Neural cell (in vitro differentiated cells): ENCODE results near the gene ENTPD3. TPM values are rescaled to one million over a fixed set of nuclear protein-coding genes. Genes with fewer than 3 reads are reported as not detected.
"Not testable (repeated sequence)": the region's sequence is repeated elsewhere in the genome, so short reads cannot be mapped to it uniquely, and the experiment has no call there.

ENCODE experiments used
- H2AFZ ChIP-seq: fragments of 200-600, 300-800 bp; sonication (generic), shearing (Covaris generic); 2 replicates; pipeline ENCODE4 v1.6.0; 2014; ENCODE audit warnings: low read depth, mild to moderate bottlenecking, antibody characterized with exemption, low read length, moderate library complexity
- H3F3A ChIP-seq: fragments of 200-600 bp; shearing (Covaris generic); 2 replicates; pipeline ENCODE4 v1.6.1; 2016; ENCODE audit warnings: mild to moderate bottlenecking, moderate library complexity, mixed read lengths, antibody characterized with exemption, low read length; ENCODE audit not compliant: insufficient read depth, poor library complexity, severe bottlenecking
- H3K27ac ChIP-seq: fragments of 200-600, 300-800 bp; sonication (generic), shearing (Covaris generic); 2 replicates; pipeline ENCODE4 v1.5.1; 2014; ENCODE audit warnings: mild to moderate bottlenecking, low read length, moderate library complexity
- H3K27me3 ChIP-seq: fragments of 300-800, 200-600 bp; sonication (generic), shearing (Covaris generic); 2 replicates; pipeline ENCODE4 v1.6.0; 2014; ENCODE audit warnings: mild to moderate bottlenecking, low read depth, low read length, moderate library complexity; ENCODE audit not compliant: insufficient read depth
- H3K36me3 ChIP-seq: fragments of 300-800, 200-600 bp; sonication (generic), shearing (Covaris generic); 2 replicates; pipeline ENCODE4 v1.5.1; 2014; ENCODE audit warnings: mild to moderate bottlenecking, antibody characterized with exemption, low read length, moderate library complexity; ENCODE audit not compliant: insufficient read depth
- H3K4me2 ChIP-seq: fragments of 300-800, 200-600 bp; sonication (generic), shearing (Covaris generic); 2 replicates; pipeline ENCODE4 v1.6.0; 2014; ENCODE audit warnings: mild to moderate bottlenecking, low read length
- H3K4me3 ChIP-seq: fragments of 300-800, 200-600 bp; sonication (generic), shearing (Covaris generic); 2 replicates; pipeline ENCODE4 v1.5.1; 2014; ENCODE audit warnings: mild to moderate bottlenecking, low read length, moderate library complexity
- H3K79me2 ChIP-seq: fragments of 200-600 bp; shearing (Covaris generic); replicated peaks from 2 replicates; pipeline ENCODE4 v1.6.0; 2014; ENCODE audit warnings: mild to moderate bottlenecking, low read length, moderate library complexity; ENCODE audit not compliant: insufficient read depth
- H3K9ac ChIP-seq: fragments of 300-800, 200-600 bp; sonication (generic), shearing (Covaris generic); 2 replicates; pipeline ENCODE4 v1.6.1; 2016; ENCODE audit warnings: mild to moderate bottlenecking, low read length, mixed read lengths
- H3K9me2 ChIP-seq: fragments of 200-600 bp; shearing (Covaris generic); 2 replicates; pipeline ENCODE4 v1.6.1; 2016; ENCODE audit warnings: mild to moderate bottlenecking, low read length, mixed read lengths; ENCODE audit not compliant: insufficient read depth
- H3K9me3 ChIP-seq: fragments of 200-600, 300-800 bp; sonication (generic), shearing (Covaris generic); 2 replicates; pipeline ENCODE4 v1.6.1; 2016; ENCODE audit warnings: mild to moderate bottlenecking, mixed run types, low read length, moderate library complexity, mixed read lengths
- H4K20me1 ChIP-seq: fragments of 200-600 bp; shearing (Covaris generic); 2 replicates; pipeline ENCODE4 v1.6.1; 2016; ENCODE audit warnings: mild to moderate bottlenecking, mixed run types; ENCODE audit not compliant: insufficient read depth
- EP300 ChIP-seq: fragments of 450-650 bp; conservative IDR thresholded peaks from 2 replicates; pipeline ENCODE4 v1.6.1; 2014; ENCODE audit warnings: antibody characterized with exemption, mild to moderate bottlenecking, moderate library complexity; ENCODE audit not compliant: poor library complexity, severe bottlenecking
- EZH2 ChIP-seq: fragments of 200-600, 300-800 bp; shearing (Covaris generic), sonication (generic); IDR thresholded peaks from 2 replicates; pipeline ENCODE4 v1.6.1; 2014; ENCODE audit warnings: antibody characterized with exemption, low read length, borderline replicate concordance, mild to moderate bottlenecking; ENCODE audit not compliant: insufficient read depth, poor library complexity, severe bottlenecking
- MXI1 ChIP-seq: fragments of 450-650 bp; conservative IDR thresholded peaks from 2 replicates; pipeline ENCODE4 v1.6.1; 2014; ENCODE audit warnings: antibody characterized with exemption, mild to moderate bottlenecking; ENCODE audit not compliant: poor library complexity, severe bottlenecking
- POLR2AphosphoS5 ChIP-seq: IDR thresholded peaks from 2 replicates; pipeline ENCODE4 v1.6.1; 2012
- RAD21 ChIP-seq: fragments of 450-650 bp; conservative IDR thresholded peaks from 2 replicates; pipeline ENCODE4 v1.6.1; 2014; ENCODE audit warnings: antibody characterized with exemption, mild to moderate bottlenecking, moderate library complexity
- SMC3 ChIP-seq: fragments of 450-650 bp; conservative IDR thresholded peaks from 2 replicates; pipeline ENCODE4 v1.6.1; 2014; ENCODE audit warnings: antibody characterized with exemption, mild to moderate bottlenecking, moderate library complexity; ENCODE audit not compliant: poor library complexity
- TAF1 ChIP-seq: IDR thresholded peaks from 2 replicates; pipeline ENCODE4 v1.6.1; 2012; ENCODE audit warnings: low read depth
- polyA plus RNA-seq: library from polyadenylated mRNA; depleted of rRNA; stranded (reverse); fragments of >200 nt; gene quantifications from 2 replicates; pipeline ENCODE4 v1.2.3, GENCODE V29; 2014
- TF ChIP-seq, protein P1 (sequence below): IDR thresholded peaks from 2 replicates; pipeline ENCODE4 v1.6.1; 2012; ENCODE audit warnings: borderline replicate concordance
- TF ChIP-seq, protein P2 (sequence below): fragments of 450-650 bp; IDR thresholded peaks from 2 replicates; pipeline ENCODE4 v1.5.1; 2014; ENCODE audit warnings: antibody characterized with exemption, mild to moderate bottlenecking, moderate library complexity; ENCODE audit not compliant: poor library complexity, severe bottlenecking

The ENTPD3 gene
- polyA plus RNA-seq, 1 donor from 2014 or later, result 2.8 TPM

DNA sequence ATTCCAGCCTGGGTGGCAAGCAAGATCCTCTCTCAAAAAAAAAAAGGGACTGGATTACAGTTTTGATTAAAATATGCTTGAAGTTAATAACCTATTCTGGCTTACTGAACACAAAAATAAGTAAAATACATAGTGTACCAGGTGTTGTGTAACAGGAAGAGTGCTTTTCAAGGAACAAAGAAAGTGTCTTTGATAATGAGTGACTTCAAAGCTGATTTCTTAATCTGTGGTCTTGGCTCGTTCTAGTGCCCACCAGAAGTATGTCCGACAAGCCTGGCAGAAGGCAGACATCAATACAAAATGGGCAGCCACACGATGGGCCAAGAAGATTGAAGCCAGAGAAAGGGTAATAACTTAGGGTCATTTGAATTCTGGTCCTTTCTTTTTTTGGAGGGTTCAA, 74.2 kb downstream of the ENTPD3 start:
- Histone ChIP-seq H3K79me2 (peaks cover 24% of the 10 kb centered on the region), H3K27me3 (no peaks in the 10 kb centered on the region), H3K36me3 (peaks cover 4% of the 10 kb centered on the region), H3K9me2 (no peaks in the 10 kb centered on the region), H4K20me1 (no peaks in the 10 kb centered on the region), H3K9me3 (no peaks in the 10 kb centered on the region), H3K27ac (no peak overlapping the region), H3F3A (no peaks in the 10 kb centered on the region), H2AFZ (no peak overlapping the region), H3K9ac (no peak overlapping the region), H3K4me3 (no peak overlapping the region), H3K4me2 (no peak overlapping the region)
- TF ChIP-seq, protein P1, sequence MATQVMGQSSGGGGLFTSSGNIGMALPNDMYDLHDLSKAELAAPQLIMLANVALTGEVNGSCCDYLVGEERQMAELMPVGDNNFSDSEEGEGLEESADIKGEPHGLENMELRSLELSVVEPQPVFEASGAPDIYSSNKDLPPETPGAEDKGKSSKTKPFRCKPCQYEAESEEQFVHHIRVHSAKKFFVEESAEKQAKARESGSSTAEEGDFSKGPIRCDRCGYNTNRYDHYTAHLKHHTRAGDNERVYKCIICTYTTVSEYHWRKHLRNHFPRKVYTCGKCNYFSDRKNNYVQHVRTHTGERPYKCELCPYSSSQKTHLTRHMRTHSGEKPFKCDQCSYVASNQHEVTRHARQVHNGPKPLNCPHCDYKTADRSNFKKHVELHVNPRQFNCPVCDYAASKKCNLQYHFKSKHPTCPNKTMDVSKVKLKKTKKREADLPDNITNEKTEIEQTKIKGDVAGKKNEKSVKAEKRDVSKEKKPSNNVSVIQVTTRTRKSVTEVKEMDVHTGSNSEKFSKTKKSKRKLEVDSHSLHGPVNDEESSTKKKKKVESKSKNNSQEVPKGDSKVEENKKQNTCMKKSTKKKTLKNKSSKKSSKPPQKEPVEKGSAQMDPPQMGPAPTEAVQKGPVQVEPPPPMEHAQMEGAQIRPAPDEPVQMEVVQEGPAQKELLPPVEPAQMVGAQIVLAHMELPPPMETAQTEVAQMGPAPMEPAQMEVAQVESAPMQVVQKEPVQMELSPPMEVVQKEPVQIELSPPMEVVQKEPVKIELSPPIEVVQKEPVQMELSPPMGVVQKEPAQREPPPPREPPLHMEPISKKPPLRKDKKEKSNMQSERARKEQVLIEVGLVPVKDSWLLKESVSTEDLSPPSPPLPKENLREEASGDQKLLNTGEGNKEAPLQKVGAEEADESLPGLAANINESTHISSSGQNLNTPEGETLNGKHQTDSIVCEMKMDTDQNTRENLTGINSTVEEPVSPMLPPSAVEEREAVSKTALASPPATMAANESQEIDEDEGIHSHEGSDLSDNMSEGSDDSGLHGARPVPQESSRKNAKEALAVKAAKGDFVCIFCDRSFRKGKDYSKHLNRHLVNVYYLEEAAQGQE, result no peak
- TF ChIP-seq RAD21 (no peak), SMC3 (no peak), POLR2AphosphoS5 (no peak), MXI1 (no peak), EZH2 (no peak), TAF1 (no peak), EP300 (no peak)
- TF ChIP-seq, protein P2, sequence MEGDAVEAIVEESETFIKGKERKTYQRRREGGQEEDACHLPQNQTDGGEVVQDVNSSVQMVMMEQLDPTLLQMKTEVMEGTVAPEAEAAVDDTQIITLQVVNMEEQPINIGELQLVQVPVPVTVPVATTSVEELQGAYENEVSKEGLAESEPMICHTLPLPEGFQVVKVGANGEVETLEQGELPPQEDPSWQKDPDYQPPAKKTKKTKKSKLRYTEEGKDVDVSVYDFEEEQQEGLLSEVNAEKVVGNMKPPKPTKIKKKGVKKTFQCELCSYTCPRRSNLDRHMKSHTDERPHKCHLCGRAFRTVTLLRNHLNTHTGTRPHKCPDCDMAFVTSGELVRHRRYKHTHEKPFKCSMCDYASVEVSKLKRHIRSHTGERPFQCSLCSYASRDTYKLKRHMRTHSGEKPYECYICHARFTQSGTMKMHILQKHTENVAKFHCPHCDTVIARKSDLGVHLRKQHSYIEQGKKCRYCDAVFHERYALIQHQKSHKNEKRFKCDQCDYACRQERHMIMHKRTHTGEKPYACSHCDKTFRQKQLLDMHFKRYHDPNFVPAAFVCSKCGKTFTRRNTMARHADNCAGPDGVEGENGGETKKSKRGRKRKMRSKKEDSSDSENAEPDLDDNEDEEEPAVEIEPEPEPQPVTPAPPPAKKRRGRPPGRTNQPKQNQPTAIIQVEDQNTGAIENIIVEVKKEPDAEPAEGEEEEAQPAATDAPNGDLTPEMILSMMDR, result no peak

DNA sequence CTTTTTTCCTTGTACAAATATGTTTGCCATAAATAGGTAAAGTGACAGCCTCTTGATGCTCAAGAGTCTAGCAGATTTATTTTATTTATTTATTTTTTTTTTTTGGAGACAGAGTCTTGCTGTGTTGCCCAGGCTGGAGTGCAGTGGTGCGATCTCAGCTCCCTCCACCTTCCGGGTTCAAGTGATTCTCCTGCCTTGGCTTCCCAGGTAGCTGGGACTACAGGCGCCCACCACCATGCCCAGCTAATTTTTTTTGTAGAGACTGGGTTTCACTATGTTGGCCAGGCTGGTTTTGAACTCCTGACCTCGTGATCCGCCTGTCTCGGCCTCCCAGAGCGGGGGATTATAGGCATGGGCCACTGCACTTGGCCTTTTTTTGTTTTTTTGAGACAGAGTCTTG, 75.9 kb downstream of the ENTPD3 start:
- H3K79me2 ChIP-seq, result peaks cover 18% of the 10 kb centered on the region
- H3F3A ChIP-seq, H3K9me3 ChIP-seq, H3K4me2 ChIP-seq, H3K9ac ChIP-seq, H3K27me3 ChIP-seq, H3K4me3 ChIP-seq, H3K36me3 ChIP-seq, H4K20me1 ChIP-seq, H2AFZ ChIP-seq, H3K27ac ChIP-seq, H3K9me2 ChIP-seq: not testable (repeated sequence)

DNA sequence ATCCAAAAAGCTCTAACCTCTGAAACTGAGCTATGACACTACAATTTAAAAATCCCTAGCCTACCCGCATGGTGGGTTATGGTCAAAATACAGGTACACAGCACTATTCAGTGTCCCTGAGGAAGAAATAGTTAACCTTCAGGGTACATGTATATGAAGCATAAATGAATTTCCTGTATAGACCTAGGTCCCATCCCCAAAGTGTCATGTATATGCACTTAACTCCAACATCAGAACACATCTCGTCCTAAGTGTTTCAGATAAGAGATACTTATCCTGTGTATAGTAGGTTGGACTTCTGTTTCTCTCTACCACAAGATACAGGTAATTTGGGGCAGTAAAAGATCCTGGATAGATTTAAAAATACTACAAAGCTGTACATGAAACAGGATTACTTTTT, 76.6 kb downstream of the ENTPD3 start:
- H3K79me2 ChIP-seq, result peaks cover 11% of the 10 kb centered on the region
- H3K9me2 ChIP-seq, result no peaks in the 10 kb centered on the region
- H3K4me3 ChIP-seq, result no peak overlapping the region
- TF ChIP-seq POLR2AphosphoS5 (no peak), RAD21 (no peak), EZH2 (no peak), EP300 (no peak), MXI1 (no peak), SMC3 (no peak), TAF1 (no peak)
- TF ChIP-seq, protein P2, result no peak
- TF ChIP-seq, protein P1, result no peak
- H3K4me2 ChIP-seq, result no peak overlapping the region
- H4K20me1 ChIP-seq, result no peaks in the 10 kb centered on the region
- no peak overlapping the region for H3K9ac ChIP-seq
- no peaks in the 10 kb centered on the region for H3K9me3 ChIP-seq
- H3F3A ChIP-seq, result no peaks in the 10 kb centered on the region
- no peak overlapping the region for H2AFZ ChIP-seq
- H3K27ac ChIP-seq, result no peak overlapping the region
- H3K36me3 ChIP-seq, result peaks cover 4% of the 10 kb centered on the region
- no peaks in the 10 kb centered on the region for H3K27me3 ChIP-seq
